Endometrial microvascular endothelial cells (primary cell): ENCODE results near the gene YES1. TPM values are rescaled to one million over a fixed set of nuclear protein-coding genes. Genes with fewer than 3 reads are reported as not detected.

Experiments used
- in situ Hi-C: cut with HindIII; loops from 2 replicates; pipeline ENCODE4 v1.10.0; 2017; ENCODE audit warnings: low sequenced_read_pairs, low pct_unique_long_range_greater_than_20kb; ENCODE audit errors: inconsistent ontology term
- total RNA-seq: library from RNA; depleted of rRNA; stranded (reverse); fragments of >200 nt; gene quantifications from one replicate; pipeline ENCODE4 v1.2.3, GENCODE V29; 2015; ENCODE audit errors: inconsistent ontology term

The YES1 gene
- total RNA-seq: 153 TPM

DNA sequence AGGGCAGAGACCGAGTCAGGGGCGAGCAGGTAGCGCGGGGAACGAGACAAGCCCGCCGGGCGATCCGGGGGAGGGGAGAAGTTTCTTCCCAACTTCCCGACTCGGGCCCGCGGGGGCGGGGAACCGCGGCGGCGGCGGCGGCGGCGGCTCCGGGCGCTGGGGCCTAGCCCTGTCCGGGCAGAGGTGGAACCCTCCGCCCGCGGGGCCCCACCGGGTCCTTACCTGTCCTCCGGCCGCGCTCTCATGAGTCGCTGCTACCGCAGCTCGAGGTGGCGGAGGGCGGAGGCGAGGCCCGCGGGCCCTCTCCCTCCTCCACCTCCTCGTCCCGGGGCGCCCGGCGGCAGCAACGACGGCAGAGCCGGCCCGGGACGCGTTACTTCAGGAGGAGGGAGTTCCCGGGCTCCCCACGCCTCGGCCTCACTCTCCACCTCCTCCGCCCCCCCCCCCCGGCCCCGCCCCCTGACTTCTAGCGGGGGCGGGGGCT, at the start of gene YES1:
Gene YES1 (minus strand): TSS at position 351 of the 484 bp plus-strand sequence. CDS start 55,415 bp downstream, outside the sequence.
- in situ Hi-C loops: no loop called here

DNA sequence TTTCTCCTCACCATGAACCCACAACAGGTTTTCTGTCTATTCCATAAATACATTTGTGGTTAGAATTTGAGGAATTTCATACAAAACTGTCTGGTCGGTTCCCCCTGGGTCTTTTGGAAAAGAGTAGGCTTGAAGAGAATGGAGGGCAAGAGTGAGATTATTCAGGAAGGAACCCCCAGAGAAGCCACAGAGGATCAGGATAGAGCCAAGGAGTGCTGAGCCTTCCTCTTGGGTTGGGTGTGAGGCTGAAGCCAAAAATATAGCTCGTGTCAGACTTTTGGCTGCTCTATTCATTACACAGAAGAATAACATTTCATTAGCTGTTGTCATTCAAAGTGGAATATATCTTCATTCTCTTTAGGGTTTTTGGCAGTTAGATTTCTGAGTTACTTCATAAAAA, 45.9 kb upstream of the YES1 start:
- in situ Hi-C loops: no loop called here

DNA sequence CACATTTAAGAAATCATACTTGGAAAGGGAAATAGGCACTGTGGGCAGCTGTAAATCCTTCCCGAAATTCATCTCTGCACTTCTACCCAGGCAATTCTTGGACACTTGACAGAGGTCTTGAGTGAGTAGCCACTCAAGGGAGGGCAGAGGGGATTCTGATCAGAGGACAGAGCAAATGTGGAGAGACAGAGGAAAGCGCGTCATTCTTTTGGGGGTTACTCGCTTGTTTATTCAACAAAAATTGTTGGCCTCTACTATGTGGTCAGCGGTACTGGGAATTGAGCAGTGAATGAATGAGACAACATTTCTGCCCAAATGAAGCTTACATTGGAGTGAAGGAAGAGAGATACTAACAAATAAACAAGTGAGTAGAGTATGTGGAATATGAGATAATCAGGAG, 41.4 kb upstream of the YES1 start:
- in situ Hi-C loops: no loop called here

DNA sequence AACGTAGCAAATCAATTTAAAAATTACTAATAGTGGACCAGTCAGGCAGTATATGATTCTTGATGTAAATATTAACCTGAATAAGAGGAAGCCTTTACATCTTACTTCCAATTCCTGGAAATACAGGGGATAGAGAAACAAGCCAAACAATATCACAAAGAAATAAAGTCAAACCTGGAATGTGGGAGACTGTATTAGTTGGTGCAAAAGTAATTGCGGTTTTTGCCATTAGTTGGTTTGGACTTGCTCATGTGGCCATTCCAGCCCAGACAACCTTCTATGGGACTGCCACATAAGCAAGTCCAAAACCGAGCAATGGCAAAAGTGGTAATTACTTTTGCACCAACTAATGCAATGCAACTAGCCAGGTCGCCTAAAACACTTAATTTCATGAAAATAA, 38.9 kb upstream of the YES1 start:
- in situ Hi-C loops: no loop called here

DNA sequence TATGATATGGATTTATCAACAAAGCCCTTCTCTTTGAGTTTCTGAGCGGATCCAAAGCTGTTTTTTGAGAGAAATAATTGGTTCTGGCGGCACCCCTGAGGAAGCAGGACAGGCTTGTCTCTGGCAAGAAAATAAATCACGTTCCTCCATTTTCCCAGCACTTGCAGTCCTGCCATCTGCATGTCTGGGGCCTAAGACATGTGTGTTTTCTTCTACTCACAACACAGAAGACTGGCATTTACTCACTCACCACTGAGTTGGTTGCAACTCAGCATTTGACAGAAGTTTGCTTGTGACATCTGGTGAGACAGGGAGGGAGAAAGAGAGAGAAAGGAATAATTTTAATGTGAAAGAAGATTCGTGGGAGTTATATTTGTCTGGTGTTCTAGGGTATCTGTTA, 37.0 kb upstream of the YES1 start:
- in situ Hi-C loops: loop anchor here (25.0 kb wide), 1 partner anchor 237 kb away; no protein-coding TSS in a partner anchor

DNA sequence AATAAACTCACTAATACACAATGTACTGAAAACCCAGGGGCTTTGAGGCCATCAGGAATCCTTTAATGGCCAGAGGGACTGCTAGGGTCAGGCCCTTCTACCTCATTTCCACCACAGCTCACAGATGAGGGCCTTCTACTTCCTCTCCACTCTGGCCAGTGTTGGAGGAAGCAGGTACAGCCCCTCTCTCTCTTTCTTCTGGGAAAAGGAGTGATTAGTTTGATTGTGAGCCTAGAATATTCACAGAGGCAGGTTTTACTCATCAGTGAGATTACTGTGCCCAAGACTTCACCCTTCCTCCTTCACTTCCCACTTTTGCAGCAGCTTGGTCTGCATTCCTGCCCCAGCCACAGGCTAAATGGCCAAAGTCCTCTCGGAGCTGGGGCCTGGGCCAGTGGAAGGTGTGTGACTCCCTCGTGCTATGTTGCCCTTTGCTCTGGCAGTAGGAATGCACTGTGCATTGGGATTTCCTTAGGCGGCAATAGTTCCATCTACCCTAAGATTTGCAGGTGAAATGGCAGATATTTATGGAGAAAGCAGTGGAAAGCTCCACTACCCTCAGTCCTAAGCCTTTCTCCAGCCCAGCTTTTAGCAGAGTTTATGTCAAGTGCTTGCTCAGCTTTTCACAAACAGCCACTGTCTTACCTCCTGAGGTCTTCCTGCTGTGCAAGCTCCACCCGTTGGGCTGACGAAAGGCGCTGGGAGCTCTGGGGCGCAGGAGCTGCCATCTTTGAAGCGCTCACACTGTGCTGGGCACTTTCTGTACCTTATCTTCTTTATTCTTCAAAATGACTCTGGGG, 36.2 kb upstream of the YES1 start:
- in situ Hi-C loops: loop anchor here (25.0 kb wide), 1 partner anchor 236 kb away; no protein-coding TSS in a partner anchor

DNA sequence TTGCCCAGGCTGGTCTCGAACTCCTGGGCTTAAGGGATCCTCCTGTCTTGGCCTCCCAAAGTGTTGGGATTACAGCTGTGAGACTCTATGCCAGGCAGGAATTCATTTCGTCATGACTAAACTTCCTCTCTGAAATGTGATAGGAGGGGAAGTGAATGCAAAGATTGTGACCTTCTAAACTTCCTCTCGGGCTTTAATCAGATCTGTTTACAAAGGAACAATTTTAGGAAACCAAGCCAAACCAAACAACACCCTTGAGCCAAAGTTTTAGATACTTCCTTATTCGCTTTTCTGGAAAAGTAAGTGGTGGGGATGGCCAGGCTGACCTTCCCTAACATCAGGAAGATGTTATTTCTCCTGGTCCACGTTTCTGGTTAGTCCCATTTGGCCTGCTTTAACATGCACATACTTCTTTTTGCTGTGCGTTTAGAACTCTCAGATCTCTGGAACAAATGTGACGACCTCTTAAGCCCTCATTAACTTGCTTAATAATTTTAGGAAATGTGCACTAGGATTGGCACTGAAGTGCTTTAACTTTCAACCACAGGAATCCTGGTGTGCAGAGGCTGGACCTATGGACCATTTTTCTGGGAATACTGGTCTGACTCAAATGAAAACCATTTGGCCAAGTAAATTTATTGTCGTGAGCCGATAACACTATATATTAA, 33.2 kb upstream of the YES1 start:
- in situ Hi-C loops: loop anchor here (25.0 kb wide), 1 partner anchor 233 kb away; no protein-coding TSS in a partner anchor

DNA sequence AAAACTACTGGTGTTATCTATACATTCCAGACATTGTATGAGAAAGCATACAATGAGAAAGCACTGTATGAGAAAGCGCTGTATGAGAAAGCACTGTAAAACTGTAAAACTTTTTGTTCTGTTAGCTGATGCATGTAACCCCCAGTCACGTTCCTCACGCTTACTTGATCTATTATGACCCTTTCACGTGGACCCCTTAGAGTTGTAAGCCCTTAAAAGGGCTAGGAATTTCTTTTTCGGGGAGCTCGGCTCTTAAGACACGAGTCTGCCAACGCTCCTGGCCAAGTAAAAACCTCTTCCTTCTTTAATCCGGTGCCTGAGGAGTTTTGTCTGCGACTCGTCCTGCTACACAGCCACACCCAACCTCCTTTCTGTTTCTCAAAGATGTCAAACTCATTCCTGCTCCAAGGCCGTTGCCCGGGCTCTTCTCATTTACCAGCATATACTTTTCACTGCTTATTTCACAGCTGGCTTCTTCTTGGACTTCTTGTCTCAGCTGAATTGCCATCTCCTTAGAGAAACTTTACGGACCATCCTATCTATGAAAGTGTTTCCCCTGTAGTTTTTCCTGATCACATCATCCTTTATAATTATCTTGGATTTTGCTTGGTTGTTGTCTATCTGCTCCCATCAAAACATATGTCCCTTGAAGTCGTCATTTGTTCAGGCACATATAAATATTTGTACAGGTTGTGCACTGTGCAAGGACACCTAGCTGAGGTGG, 29.8 kb upstream of the YES1 start:
- in situ Hi-C loops: loop anchor here (25.0 kb wide), 1 partner anchor 230 kb away; no protein-coding TSS in a partner anchor

DNA sequence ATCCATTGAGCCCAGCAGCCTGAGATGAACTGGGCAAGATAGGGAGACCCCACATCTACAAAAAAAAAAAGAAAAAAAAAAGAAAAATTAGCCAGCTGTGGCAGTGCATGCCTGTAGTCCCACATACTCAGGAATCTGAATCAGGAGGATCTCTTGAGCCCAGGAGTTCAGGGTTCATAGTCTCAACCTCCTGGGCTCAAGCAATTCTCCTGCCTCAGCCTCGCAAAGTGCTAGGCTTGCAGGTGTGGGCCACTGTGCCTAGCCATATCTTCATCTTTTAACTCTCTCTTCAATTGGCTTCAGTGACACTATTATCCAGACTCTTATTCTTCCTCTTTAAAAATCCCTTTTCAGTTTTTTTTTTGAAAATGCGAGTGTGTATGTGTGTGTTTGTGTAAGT, 28.5 kb upstream of the YES1 start:
- in situ Hi-C loops: loop anchor here (25.0 kb wide), 1 partner anchor 228 kb away; no protein-coding TSS in a partner anchor

DNA sequence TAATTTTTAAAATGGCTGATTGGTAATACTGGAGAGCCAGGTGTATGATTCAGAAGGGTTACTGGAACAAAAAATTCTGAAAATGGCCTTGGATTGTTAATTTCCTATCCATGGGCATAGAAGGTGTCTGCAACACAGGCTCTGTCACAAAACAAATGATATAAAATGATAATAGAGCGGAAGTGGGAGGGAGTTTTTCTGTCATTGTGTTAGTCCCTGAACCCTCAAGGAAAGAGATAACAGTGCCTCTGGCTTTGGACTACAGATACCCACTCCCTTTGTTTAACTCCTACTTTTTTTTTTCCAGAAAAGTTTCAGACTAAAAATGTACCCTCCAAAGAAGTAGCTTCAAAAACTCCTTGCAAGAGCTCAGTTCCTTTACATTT, 28.0 kb upstream of the YES1 start:
- in situ Hi-C loops: loop anchor here (25.0 kb wide), 1 partner anchor 228 kb away; no protein-coding TSS in a partner anchor

DNA sequence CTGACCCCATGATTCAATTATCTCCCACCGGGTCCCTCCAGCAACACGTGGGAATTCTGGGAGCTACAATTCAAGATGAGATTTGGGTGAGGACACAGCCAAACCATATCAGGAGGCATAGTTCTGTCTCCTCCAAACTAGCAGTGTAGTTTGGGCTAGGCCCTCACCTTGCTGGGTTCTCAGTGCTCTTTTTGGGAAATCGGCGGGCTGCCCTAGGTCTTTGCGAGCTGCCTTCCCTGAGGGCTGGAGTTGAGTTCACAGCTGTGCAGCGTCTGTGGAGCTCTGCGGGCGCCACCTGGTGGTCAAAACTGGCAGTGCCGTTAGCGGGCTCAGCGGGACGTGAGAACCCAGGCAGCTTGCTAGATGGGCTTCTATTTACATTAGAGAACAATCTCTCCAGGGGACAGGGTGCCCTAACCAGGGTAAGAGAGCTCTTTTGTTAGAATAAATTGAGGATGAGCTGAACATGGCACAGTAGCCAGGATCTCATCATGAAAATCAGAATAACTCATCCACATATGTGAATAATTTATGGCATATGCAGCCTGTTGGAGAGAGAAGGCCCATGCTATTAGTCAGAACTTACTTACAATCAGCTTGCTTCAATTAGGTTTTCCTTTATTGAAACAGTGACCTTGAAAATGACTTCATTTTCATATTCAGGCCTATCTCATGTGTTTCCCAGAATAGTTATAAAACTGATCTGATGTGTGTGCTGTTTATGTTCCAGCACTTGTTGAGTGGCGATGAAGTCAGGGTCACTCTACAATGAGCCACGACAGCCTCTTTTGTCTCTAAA, 27.4 kb upstream of the YES1 start:
- in situ Hi-C loops: loop anchor here (25.0 kb wide), 1 partner anchor 227 kb away; no protein-coding TSS in a partner anchor

DNA sequence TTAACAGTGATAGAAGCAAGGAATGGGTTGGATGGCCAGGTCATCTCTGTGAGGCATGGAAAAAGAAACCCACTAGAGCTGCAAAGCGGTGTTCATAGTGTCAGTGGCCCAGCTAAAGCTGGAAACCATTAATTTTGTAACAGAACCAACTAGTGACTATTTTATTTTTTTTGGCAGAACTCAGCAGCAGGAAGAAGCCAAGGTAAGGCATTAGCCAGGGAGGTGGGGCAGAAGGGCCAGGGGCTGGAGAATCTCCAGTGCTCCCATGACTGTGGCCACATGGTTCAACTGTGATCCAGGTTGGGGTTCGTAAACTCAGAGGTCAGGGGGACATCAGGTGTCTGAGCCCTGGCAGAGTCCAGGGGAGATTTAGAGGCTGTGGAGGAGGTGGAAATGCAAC, 25.9 kb upstream of the YES1 start:
- in situ Hi-C loops: loop anchor here (25.0 kb wide), 1 partner anchor 226 kb away; no protein-coding TSS in a partner anchor

DNA sequence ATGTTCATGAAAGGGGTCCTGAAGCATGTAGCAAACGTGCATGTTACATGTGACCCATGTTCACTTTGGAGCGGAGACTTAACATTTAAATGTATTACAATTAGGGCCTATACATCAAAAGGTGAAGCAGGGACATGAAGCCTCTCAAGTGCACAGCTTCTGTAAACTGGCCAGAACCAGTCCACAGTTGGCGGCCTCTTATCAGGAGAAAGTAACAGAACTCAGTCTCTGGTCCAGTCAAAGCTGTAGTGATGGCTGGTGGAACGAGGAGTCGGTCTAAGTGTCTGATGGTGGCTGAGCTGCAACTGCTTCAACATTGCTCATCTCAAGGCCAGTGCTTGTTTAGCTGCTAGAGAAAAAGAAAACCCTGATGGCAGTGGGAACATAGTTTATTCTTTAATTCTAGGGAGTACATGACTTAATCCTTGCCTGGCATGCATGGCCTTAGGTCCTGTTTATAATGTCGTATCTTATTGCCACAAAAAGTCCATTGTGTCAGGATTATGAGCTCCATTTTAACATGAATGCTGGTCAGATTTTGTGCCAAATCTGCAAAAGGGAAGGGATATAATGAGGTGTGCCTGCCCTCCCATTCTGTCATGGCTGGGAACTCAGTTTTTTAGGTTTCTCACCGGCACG, 22.2 kb upstream of the YES1 start:
- in situ Hi-C loops: loop anchor here (5.0 to 25.0 kb wide), 2 partner anchors 92 to 222 kb away; no protein-coding TSS in a partner anchor

DNA sequence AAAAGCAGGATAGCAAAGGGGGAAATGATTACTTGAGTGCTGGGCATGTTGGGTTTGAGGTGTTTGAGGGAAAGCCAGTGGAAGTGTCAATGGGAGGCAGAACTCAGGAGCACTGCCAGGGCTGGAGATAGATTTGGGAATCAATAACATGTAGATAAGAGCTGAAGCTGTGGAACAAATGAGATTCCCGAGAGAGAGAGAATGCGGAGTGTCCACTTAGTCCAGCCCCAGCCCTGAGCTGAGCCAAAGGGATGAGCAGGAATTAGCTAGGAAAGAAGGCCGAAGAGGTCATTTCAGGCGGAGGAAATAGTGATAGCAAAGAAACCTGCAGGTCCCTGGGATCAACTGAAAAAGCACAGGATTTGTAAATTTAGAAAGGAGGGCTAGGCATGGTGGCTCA, 21.2 kb upstream of the YES1 start:
- in situ Hi-C loops: loop anchor here (5.0 to 25.0 kb wide), 2 partner anchors 91 to 221 kb away; no protein-coding TSS in a partner anchor

DNA sequence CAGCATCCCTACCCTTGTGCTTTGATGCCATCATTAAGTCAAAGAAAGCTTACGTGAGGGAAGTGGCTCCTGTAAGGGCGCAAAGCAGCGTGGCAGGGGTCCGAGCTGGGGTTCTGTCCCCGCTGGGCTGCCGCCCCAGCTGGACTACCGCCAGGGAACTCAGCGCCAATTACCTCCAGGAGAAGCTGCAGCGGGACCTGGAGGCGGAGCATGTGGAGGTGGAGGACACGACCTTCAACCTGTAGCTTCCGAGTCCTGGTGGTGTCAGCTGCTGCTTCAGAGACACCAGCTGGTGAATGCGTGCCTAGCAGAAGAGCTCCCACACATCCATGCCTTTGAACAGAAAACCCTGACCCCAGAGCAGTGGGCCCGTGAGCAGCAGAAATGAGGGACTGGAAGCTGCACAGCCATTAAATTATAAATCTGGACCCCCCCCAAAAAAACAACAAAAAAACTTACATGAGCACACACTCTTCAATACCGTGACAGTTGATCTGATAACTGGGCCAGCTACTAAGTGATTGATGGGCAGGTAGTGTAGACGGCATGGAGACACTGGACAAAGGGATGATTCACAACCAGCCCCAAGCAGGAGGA, 20.1 kb upstream of the YES1 start:
- in situ Hi-C loops: loop anchor here (5.0 to 25.0 kb wide), 2 partner anchors 90 to 220 kb away; no protein-coding TSS in a partner anchor

DNA sequence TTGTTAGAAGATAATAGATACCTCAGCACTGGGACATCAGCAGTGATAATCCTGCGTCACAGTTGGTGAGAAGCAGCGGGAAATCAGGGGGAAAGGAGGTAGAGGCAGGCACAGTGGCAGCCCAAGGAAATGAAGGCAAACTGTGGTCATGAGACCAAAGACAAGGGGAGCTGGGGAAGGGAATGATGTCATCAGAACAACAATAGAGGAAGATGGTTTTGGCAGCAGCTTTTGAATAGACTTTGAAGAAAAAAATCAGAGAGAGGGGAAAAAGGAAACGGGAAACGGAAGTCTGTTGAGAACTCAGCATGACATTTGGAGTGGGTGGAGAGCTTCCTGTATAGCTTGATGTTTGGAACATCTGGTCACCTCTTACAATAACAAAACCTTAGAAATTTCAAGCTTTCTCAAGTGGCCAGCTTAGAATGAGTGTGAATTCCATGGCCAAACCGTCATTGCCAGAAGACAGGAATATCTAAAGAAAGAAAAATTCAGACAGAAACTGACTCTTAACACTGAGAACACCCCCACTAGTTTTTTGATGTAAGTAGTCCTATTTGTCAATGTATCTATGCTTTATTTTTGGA, 18.4 kb upstream of the YES1 start:
- in situ Hi-C loops: loop anchor here (5.0 to 25.0 kb wide), 2 partner anchors 88 to 218 kb away; no protein-coding TSS in a partner anchor

DNA sequence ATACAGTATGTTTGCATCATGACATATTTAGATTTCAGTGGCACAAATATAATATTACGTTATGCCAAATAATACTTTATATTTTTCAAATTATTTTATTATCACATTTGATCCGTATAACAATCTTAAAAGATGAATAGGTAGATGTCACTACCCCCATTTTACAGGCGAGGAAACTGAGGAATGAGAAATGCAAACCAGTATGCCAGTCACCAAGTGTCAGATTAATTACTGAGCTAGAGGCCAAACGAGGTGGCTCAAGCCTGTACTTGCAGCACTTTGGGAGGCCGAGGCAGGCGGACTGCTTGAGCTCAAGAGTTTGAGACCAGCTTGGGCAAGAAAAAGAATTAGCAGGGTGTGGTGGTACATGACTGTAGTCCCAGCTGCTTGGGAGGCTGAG, 17.4 kb upstream of the YES1 start:
- in situ Hi-C loops: loop anchor here (25.0 kb wide), 1 partner anchor 217 kb away; no protein-coding TSS in a partner anchor
